ENCODE measurements around the gene ZNF324. TPM values are rescaled to one million over a fixed set of nuclear protein-coding genes. Genes with fewer than 3 reads are reported as not detected.

Gene ZNF324
- total RNA-seq, 6 experiments from 2014 or later, result 5.6 to 7.5 (median 6.8) TPM

DNA sequence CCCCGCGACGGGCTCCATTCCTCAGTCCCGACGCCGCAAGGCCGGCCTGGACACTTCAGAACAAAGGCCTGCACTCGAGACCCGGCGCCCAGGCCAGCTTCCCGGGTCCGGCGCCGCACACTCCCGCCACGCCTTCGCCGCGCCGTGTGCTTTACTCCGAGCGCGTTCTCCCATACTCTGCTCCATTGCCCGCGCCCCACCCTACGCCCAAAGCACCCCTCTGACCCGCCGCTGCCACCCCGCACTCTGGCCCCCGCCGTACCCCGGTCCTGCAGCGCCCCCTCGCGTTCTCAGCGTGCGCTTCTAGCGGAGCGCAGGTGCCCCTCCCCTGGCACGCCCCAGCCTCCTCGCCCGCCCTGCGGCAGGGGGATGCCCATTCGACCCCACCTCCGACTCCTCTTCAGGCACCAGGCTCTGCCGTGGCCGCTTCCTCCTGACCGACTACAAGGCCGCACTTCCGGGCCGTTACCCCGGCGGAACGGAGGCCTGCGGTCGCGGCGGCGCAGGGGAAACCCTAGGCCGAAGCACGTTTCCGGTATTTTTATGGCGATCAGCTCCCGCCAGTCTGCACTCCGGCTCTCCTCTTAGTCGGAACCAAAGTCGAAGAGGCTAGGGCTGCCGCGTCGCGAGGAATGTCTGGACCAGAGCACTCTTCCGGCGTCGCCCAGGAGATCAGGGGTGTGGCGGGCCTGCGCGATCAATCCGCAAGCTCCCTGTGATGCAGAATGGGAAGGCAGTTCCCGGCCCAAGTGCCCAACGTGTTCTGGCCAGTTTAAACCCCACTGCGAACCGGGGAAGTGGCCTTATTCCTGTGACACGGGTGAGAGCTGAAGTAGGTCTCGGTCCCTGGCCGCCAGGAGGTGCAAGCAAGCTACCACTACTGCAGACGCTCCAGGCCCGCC, 52.7 kb downstream of the ZNF324 start, which contains the start of gene ZBTB45:
Gene ZBTB45 (minus strand): TSS at position 456 of the 902 bp plus-strand sequence. CDS start 2,137 bp downstream, outside the sequence.
- TF ChIP-seq, protein P1, sequence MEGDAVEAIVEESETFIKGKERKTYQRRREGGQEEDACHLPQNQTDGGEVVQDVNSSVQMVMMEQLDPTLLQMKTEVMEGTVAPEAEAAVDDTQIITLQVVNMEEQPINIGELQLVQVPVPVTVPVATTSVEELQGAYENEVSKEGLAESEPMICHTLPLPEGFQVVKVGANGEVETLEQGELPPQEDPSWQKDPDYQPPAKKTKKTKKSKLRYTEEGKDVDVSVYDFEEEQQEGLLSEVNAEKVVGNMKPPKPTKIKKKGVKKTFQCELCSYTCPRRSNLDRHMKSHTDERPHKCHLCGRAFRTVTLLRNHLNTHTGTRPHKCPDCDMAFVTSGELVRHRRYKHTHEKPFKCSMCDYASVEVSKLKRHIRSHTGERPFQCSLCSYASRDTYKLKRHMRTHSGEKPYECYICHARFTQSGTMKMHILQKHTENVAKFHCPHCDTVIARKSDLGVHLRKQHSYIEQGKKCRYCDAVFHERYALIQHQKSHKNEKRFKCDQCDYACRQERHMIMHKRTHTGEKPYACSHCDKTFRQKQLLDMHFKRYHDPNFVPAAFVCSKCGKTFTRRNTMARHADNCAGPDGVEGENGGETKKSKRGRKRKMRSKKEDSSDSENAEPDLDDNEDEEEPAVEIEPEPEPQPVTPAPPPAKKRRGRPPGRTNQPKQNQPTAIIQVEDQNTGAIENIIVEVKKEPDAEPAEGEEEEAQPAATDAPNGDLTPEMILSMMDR (IDR thresholded peaks at IDR 0.05), result peak; percentile 77
- peaks cover 26% of the 10 kb centered on the region for H3K4me1 Mint-ChIP-seq (ENCODE audit: low read depth)
- peaks cover 5% of the 10 kb centered on the region for H3K36me3 Mint-ChIP-seq (ENCODE audit: low read depth)
- peak within 1 kb of the TSS; percentile 96 for H3K27ac Mint-ChIP-seq
- H3K9me3 Mint-ChIP-seq, result no peaks in the 10 kb centered on the region
- peaks cover 4% of the 10 kb centered on the region for H3K27me3 Mint-ChIP-seq (ENCODE audit: insufficient read depth)
- H3K4me3 Mint-ChIP-seq, result peak within 1 kb of the TSS; percentile 95
- peak; percentile 97 for DNase-seq

DNA sequence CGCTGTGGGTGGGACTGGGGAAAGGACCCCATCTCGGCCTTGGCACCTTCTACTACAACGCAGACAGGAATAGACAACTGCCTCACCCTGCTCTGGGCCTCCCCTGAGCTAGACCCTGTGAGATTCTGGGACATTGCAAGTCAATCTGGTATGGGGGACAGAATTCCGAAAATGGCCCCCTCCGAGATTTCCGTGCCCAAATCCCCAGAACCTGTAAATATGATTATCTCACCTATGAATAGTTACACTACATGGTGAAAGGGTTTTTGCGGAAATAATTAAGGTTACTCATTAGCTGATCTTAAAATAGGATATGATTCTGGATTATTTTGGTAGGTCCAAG, 53.3 kb downstream of the ZNF324 start:
- H3K9me3 Mint-ChIP-seq, result no peaks in the 10 kb centered on the region
- peaks cover 26% of the 10 kb centered on the region for H3K4me1 Mint-ChIP-seq (ENCODE audit: low read depth)
- peaks cover 5% of the 10 kb centered on the region for H3K36me3 Mint-ChIP-seq (ENCODE audit: low read depth)
- H3K27me3 Mint-ChIP-seq (ENCODE audit: insufficient read depth), result peaks cover 2% of the 10 kb centered on the region; the same call in 1 of the 2 replicates
- TF ChIP-seq, protein P1 (IDR thresholded peaks at IDR 0.05), result no peak
- H3K4me3 Mint-ChIP-seq, result peak overlapping the region; percentile 95
- no peak for DNase-seq
- H3K27ac Mint-ChIP-seq, result peak overlapping the region; percentile 96

DNA sequence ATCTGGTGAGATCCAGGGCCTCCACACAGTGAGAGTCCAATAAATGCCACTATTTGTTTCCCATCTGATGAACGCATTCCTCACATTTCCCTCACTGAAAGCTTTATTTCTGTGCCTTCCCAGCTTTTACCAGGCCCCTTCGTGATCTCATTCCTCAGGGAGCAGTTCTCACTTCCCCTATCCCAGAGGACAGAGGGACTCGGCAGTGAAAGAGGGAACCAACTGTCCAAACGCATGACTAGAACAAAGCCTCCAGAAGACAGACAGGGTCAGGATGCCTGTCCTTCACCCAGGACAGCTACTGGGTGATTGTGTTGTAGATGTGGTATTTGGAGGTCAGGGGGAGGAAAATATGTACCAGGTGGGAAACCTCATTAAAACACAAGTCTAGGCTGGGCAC, 54.8 kb downstream of the ZNF324 start:
- no peak for DNase-seq
- Mint-ChIP-seq H3K4me3 (peak overlapping the region; percentile 57), H3K27ac (peak overlapping the region; percentile 64), H3K4me1 (ENCODE audit: low read depth) (peaks cover 19% of the 10 kb centered on the region), H3K27me3 (ENCODE audit: insufficient read depth) (no peaks in the 10 kb centered on the region; the same call in 1 of the 2 replicates), H3K36me3 (ENCODE audit: low read depth) (no peaks in the 10 kb centered on the region), H3K9me3 (no peaks in the 10 kb centered on the region)
- TF ChIP-seq, protein P1 (IDR thresholded peaks at IDR 0.05), result no peak

DNA sequence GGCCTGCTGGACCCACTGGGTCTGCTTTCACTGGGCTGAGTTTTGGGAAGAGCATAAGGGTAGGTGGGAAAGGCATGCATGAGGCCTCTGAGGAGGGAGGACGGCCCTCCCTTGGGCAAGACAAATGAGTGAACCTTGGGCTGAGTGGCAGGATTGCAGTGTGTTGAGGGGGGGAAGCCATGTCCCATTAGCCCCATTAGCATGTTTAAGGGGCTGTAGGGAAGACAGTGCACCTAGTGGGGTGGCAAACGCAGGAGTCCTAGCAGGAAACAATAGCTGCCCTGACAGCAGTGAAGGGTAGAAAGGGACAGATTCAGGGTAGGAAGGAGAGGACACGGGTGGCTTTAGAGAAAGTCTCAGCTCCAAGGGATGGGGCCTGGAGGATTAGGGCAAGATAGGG, 55.8 kb downstream of the ZNF324 start:
- H3K4me1 Mint-ChIP-seq (ENCODE audit: low read depth), result peaks cover 19% of the 10 kb centered on the region
- H3K36me3 Mint-ChIP-seq (ENCODE audit: low read depth), result no peaks in the 10 kb centered on the region
- no peak overlapping the region for H3K27ac Mint-ChIP-seq
- H3K9me3 Mint-ChIP-seq, result no peaks in the 10 kb centered on the region
- peaks cover 3% of the 10 kb centered on the region for H3K27me3 Mint-ChIP-seq (ENCODE audit: insufficient read depth)
- TF ChIP-seq, protein P1 (IDR thresholded peaks at IDR 0.05), result no peak
- no peak for DNase-seq
- H3K4me3 Mint-ChIP-seq, result no peak overlapping the region

Other genes starting within 250 kb of the ZNF324 start
- 10 to 100 TPM; 26.5 to 32.5 (median 29.9) TPM for gene ZNF544, start 238.2 kb upstream of the ZNF324 start, total RNA-seq (2021; fragmentation: NEBNext Ultra II Directional; extraction: Animal tissue kit (Norgen Biotek cat#: 25700))
- 1 to 10 TPM; 3.4 to 4.5 (median 4.1) TPM for gene ZNF8, start 188.1 kb upstream of the ZNF324 start, total RNA-seq (2021; fragmentation: NEBNext Ultra II Directional; extraction: Animal tissue kit (Norgen Biotek cat#: 25700))
- 10 to 100 TPM; 24.0 to 31.2 (median 28.2) TPM for gene ERVK3-1, start 161.7 kb upstream of the ZNF324 start, total RNA-seq (2021; fragmentation: NEBNext Ultra II Directional; extraction: Animal tissue kit (Norgen Biotek cat#: 25700))
- gene ZSCAN22, start 140.1 kb upstream of the ZNF324 start, total RNA-seq (2021; fragmentation: NEBNext Ultra II Directional; extraction: Animal tissue kit (Norgen Biotek cat#: 25700)), result 1 to 10 TPM; 2.5 to 3.0 (median 2.8) TPM
- gene A1BG, start 113.6 kb upstream of the ZNF324 start, total RNA-seq (2021; fragmentation: NEBNext Ultra II Directional; extraction: Animal tissue kit (Norgen Biotek cat#: 25700)), result 10 to 100 TPM; 21.2 to 36.9 (median 25.4) TPM
- under 1 TPM; 0.16 to 0.35 (median 0.27) TPM for gene ZNF497, start 104.3 kb upstream of the ZNF324 start, total RNA-seq (2021; fragmentation: NEBNext Ultra II Directional; extraction: Animal tissue kit (Norgen Biotek cat#: 25700))
- gene ZNF837, start 86.0 kb upstream of the ZNF324 start, total RNA-seq (2021; fragmentation: NEBNext Ultra II Directional; extraction: Animal tissue kit (Norgen Biotek cat#: 25700)), result 1 to 10 TPM in 2 of 6 experiments, under 1 TPM in 4; 0.63 to 1.3 (median 0.75) TPM
- 1,000 to 10,000 TPM in 4 of 6 experiments, 100 to 1,000 TPM in 2; 958 to 1,072 (median 1,017) TPM for gene RPS5, start 79.8 kb upstream of the ZNF324 start, total RNA-seq (2021; fragmentation: NEBNext Ultra II Directional; extraction: Animal tissue kit (Norgen Biotek cat#: 25700))
- under 1 TPM in 2 of 6 experiments, not detected in 4; 0.26 to 0.39 TPM for gene RNF225, start 71.4 kb upstream of the ZNF324 start, total RNA-seq (2021; fragmentation: NEBNext Ultra II Directional; extraction: Animal tissue kit (Norgen Biotek cat#: 25700))
- 10 to 100 TPM; 13.3 to 15.0 (median 14.0) TPM for gene ZNF584, start 58.4 kb upstream of the ZNF324 start, total RNA-seq (2021; fragmentation: NEBNext Ultra II Directional; extraction: Animal tissue kit (Norgen Biotek cat#: 25700))
- 1 to 10 TPM; 4.0 to 5.2 (median 4.5) TPM for gene ZNF132, start 26.9 kb upstream of the ZNF324 start, total RNA-seq (2021; fragmentation: NEBNext Ultra II Directional; extraction: Animal tissue kit (Norgen Biotek cat#: 25700))
- 1 to 10 TPM; 3.8 to 5.9 (median 4.7) TPM for gene ZNF324B, start 15.5 kb upstream of the ZNF324 start, total RNA-seq (2021; fragmentation: NEBNext Ultra II Directional; extraction: Animal tissue kit (Norgen Biotek cat#: 25700))
- gene ZNF446, start 9.3 kb downstream of the ZNF324 start, total RNA-seq (2021; fragmentation: NEBNext Ultra II Directional; extraction: Animal tissue kit (Norgen Biotek cat#: 25700)), result 1 to 10 TPM; 5.7 to 6.9 (median 6.2) TPM
- gene SLC27A5, start 44.9 kb downstream of the ZNF324 start, total RNA-seq (2021; fragmentation: NEBNext Ultra II Directional; extraction: Animal tissue kit (Norgen Biotek cat#: 25700)), result 1 to 10 TPM; 2.0 to 5.7 (median 2.6) TPM
- gene ZBTB45, start 52.7 kb downstream of the ZNF324 start, total RNA-seq (2021; fragmentation: NEBNext Ultra II Directional; extraction: Animal tissue kit (Norgen Biotek cat#: 25700)), result 10 to 100 TPM; 15.0 to 17.4 (median 16.7) TPM
- 100 to 1,000 TPM; 376 to 529 (median 445) TPM for gene TRIM28, start 77.0 kb downstream of the ZNF324 start, total RNA-seq (2021; fragmentation: NEBNext Ultra II Directional; extraction: Animal tissue kit (Norgen Biotek cat#: 25700))
- 100 to 1,000 TPM; 100 to 126 (median 120) TPM for gene CHMP2A, start 88.0 kb downstream of the ZNF324 start, total RNA-seq (2021; fragmentation: NEBNext Ultra II Directional; extraction: Animal tissue kit (Norgen Biotek cat#: 25700))
- 100 to 1,000 TPM in 5 of 6 experiments, 10 to 100 TPM in 1; 91.5 to 114 (median 106) TPM for gene UBE2M, start 91.5 kb downstream of the ZNF324 start, total RNA-seq (2021; fragmentation: NEBNext Ultra II Directional; extraction: Animal tissue kit (Norgen Biotek cat#: 25700))
- gene MZF1, start 106.3 kb downstream of the ZNF324 start, total RNA-seq (2021; fragmentation: NEBNext Ultra II Directional; extraction: Animal tissue kit (Norgen Biotek cat#: 25700)), result 10 to 100 TPM in 3 of 6 experiments, 1 to 10 TPM in 3; 8.3 to 12.4 (median 9.3) TPM